ENCODE data around the gene SPATA31A5. TPM values are rescaled to one million over a fixed set of nuclear protein-coding genes. Genes with fewer than 3 reads are reported as not detected.
"Not testable (repeated sequence)": the region's sequence is repeated elsewhere in the genome, so short reads cannot be mapped to it uniquely, and the experiment has no call there.

SPATA31A5 gene
- total RNA-seq (2012; rRNA removed) = not detected in 2 replicates

DNA sequence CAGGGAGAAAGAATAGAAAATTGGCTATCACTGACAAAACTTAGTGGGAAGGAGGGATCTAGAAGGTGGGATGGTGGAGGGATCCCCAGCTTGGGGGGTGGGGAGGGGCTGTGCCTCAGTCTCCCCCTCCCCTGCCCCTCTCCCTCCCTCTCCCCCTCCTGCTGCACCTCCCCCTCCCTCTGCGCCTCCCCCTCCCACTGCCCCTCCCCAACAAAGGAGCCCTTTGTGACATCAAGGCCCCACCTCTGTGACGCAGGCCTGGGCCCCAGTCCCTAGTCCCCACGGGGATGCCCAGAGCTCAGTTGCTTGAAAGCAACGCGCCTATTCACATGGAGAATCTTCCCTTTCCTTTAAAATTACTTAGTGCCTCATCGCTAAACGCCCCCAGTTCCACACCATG lies at the start of gene SPATA31A5:
SPATA31A5 (plus strand) TSS at position 301 of the 400 bp plus-strand sequence; CDS start at position 330, 29 bp downstream.
- not testable (repeated sequence) for H3K9me3 ChIP-seq (replicated peaks; ENCODE audit: low read length); H3K4me3 ChIP-seq (ENCODE audit: low read length); H3K4me1 ChIP-seq (ENCODE audit: control insufficient read depth, insufficient read depth, low read length); H3K9ac ChIP-seq (ENCODE audit: low read depth, low read length); H3K27me3 ChIP-seq (ENCODE audit: control insufficient read depth, insufficient read depth, low read length); H3K36me3 ChIP-seq (ENCODE audit: insufficient read depth, low read length); H3K4me2 ChIP-seq (ENCODE audit: low read length)

DNA sequence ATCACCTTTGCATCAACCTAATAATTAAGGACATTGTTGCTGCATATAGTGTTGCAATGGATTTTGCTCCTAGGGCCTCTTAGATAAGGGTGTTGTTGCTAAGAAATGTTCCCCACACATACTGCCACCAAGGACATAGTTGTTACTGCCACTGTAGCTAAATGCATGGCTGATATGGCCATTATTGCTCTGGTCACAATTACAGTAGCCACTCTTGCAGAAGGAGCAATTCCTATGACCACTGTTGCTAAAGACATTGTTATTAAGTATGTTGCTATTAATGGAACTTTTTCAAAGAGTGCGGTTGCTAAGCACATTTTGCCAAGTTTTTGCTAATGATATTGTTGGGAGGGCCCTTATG lies 48.8 kb downstream of the SPATA31A5 start:
- not testable (repeated sequence) for H3K9me3 ChIP-seq (replicated peaks; ENCODE audit: low read length); H3K36me3 ChIP-seq (ENCODE audit: insufficient read depth, low read length); H3K4me2 ChIP-seq (ENCODE audit: low read length); H3K9ac ChIP-seq (ENCODE audit: low read depth, low read length); H3K4me1 ChIP-seq (ENCODE audit: control insufficient read depth, insufficient read depth, low read length); H3K4me3 ChIP-seq (ENCODE audit: low read length); H3K27me3 ChIP-seq (ENCODE audit: control insufficient read depth, insufficient read depth, low read length)

DNA sequence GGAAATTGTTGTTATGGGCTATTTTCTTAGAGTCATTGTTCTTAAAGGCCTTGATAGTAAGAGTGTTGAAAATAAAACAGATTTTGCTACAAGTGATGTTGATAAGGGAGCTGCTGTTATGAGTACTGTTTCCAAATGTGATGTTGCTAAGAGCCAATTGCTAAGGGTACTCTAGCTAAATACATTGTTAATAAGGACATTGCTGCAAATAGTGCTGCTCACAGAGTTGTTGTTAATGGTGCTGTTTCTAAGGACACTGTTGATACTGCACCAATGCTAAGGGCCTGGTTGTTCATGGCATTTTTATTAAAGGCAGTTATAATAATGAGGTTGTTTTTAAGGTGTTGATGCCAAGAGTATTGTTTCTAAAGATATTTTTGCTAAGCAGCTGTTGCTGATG lies 52.2 kb downstream of the SPATA31A5 start:
- not testable (repeated sequence) for H3K4me2 ChIP-seq (ENCODE audit: low read length); H3K4me1 ChIP-seq (ENCODE audit: control insufficient read depth, insufficient read depth, low read length); H3K9ac ChIP-seq (ENCODE audit: low read depth, low read length); H3K4me3 ChIP-seq (ENCODE audit: low read length); H3K27me3 ChIP-seq (ENCODE audit: control insufficient read depth, insufficient read depth, low read length); H3K9me3 ChIP-seq (replicated peaks; ENCODE audit: low read length); H3K36me3 ChIP-seq (ENCODE audit: insufficient read depth, low read length)

Small RNA genes within 50 kb of the gene (small RNA-seq; reads per million reads assigned to genes)
- gene AL590491.3 = not detected
